ENCODE data around the gene SLC7A7.
A peak's percentile ranks its signal among the peaks of the same experiment; 100 is the strongest.
"Not testable (repeated sequence)": the region's sequence is repeated elsewhere in the genome, so short reads cannot be mapped to it uniquely, and the experiment has no call there.

Gene SLC7A7

GRCh38 chr14:22844221-22845102, 29.2 kb upstream of the SLC7A7 start:
- DNase-seq (ENCODE audit: low spot score) = no peak

- no peak for DNase-seq (ENCODE audit: low spot score)
Observed at GRCh38 chr14:22843123-22843925, 28.1 kb upstream of the SLC7A7 start.

DNA sequence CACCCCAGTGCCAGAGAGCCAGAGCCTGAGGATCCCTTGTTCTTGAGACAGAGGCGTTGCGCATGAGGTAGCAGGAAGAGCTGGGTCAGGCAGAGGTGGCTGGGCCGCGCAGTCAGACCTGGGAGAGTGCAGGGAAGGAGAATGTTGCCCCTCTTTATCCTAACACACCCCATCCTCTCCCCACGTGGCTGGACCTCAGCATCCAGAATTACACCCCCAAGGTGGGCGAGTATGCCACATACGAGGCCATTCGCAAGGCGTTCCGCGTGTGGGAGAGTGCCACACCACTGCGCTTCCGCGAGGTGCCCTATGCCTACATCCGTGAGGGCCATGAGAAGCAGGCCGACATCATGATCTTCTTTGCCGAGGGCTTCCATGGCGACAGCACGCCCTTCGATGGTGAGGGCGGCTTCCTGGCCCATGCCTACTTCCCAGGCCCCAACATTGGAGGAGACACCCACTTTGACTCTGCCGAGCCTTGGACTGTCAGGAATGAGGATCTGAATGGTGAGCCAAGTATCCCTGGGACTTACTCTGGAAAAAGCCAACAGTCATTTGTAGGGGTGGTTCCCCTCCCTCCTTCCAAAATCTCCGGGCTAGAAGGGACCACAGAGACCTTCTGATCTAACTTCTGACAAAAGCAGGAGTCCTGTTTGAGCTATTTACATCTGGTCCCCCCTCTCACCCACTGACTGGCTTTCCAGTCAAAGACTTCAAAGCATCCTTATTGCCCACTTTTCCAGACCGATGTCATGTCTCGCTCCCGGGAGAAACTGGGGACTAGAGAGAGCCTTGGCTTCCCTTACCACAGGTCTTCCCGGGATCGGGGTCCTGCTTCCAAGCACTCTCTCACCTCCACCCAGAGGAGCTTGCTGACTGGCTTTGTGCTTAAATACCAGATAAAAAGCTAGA, 27.2 kb upstream of the SLC7A7 start:
- no peak for DNase-seq (ENCODE audit: low spot score)

DNA sequence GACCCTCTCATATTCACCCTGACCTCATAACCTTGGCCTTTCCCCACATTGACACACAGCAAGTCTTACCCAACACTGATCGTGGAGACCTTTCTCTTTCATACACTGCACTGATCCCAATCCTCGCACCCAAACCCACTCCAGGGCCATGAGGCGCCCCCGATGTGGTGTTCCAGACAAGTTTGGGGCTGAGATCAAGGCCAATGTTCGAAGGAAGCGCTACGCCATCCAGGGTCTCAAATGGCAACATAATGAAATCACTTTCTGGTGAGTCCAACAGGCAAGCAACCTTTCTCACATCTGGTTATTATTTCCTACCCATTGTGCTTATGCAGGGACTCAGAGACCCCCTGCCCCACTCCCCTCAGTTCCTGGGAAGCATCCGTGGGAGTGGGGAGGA, 26.5 kb upstream of the SLC7A7 start:
- no peak for DNase-seq (ENCODE audit: low spot score)

GRCh38 chr14:22841311-22841710, 26.1 kb upstream of the SLC7A7 start:
- DNase-seq (ENCODE audit: low spot score) = no peak

GRCh38 chr14:22839159-22839779, 24.0 kb upstream of the SLC7A7 start:
- no peak for DNase-seq (ENCODE audit: low spot score)

GRCh38 chr14:22838631-22839041, 23.4 kb upstream of the SLC7A7 start:
- no peak for DNase-seq (ENCODE audit: low spot score)

DNA sequence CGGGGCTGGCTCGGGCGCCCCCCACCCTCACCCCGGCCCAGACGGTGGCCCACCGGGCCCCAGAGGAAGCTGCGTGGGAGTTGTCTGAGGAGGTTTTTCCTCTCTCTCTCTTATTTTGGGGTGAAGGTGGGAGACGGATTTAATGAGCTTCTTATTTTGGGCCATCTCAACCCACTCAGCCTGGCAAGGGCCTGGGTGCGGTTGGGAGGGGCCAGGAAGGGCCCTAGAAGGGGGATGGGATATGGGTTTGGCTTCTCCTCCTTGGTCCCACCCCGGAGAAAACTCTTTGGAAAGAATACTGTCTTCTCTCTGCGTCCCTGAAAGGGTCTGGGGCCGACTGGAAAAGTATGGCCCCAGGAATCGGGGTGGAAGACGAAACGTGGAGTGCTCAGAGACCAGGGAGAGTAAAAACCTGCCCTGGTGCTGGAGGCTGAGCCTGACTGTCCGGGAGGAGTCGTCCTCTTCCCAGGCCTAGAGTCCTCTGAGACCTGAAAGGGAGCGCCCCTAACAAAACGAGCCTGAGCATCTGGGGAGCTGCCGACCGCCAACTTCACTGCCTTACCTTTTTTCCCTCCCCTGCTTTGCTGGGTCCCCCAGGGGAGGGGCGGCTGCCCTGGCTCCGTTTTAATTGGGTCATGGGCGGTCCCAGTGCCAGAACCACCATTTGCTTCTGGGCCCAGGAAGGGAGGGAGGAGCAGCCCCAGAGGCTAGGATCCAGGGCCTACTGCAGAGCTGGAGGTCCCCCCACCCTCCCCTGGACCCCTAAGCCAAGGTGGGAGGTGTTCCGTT, 22.7 kb upstream of the SLC7A7 start:
- no peak for DNase-seq (ENCODE audit: low spot score)

GRCh38 chr14:22837114-22837749, 22.0 kb upstream of the SLC7A7 start:
- DNase-seq (ENCODE audit: low spot score) = no peak

DNA sequence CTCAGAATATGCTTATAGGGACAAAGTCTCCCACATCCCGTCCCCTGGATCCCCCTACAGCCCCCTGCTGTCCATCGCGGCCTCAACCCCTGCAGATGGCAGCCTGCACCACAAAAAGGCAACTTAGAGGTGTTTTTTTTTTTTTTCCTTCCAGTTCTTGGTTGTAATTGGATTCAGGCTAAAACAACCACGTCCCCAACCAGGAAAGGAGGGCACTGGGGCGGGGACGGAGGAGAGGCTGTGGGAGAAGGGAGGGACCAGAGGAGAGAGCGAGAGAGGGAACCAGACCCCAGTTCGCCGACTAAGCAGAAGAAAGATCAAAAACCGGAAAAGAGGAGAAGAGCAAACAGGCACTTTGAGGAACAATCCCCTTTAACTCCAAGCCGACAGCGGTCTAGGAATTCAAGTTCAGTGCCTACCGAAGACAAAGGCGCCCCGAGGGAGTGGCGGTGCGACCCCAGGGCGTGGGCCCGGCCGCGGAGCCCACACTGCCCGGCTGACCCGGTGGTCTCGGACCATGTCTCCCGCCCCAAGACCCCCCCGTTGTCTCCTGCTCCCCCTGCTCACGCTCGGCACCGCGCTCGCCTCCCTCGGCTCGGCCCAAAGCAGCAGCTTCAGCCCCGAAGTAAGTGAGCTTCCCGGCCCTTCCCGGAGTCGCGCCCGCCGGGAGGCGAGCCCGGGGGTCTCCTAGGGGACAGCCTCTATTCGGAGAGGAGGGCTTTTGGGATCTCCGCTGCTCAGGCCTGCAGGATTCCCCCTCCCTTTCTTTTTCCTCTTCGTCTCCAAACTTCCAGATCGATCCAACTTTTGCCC, 21.3 kb upstream of the SLC7A7 start, which contains the start of gene MMP14:
TSS of gene MMP14 (plus strand) at position 285 of the 813 bp plus-strand sequence. CDS start at position 518, 233 bp downstream.
- peak; percentile 44 for DNase-seq (ENCODE audit: low spot score)

DNA sequence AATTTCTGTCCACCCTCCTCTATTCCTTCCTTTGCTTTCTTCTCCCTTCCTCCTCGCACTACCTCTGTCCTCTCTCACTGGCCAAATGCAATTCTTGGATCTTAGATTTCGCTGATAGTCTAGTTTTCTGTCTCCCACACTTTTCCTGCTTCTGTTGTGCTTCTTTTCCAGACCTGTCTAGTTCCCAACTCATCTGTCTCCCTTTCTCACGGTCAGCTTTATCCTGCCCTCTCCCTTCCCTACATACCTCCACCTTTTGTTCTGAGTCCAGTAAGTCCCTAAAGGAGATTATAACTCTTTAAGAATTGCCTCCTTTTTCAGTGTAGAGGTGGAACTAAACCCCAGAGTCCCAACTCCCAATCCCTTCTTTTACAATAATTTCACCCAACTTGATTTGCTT, 20.3 kb upstream of the SLC7A7 start:
- DNase-seq (ENCODE audit: low spot score) = no peak

- DNase-seq (ENCODE audit: low spot score) = no peak
Observed at GRCh38 chr14:22830443-22831010, 15.3 kb upstream of the SLC7A7 start.

GRCh38 chr14:22829661-22830442, 14.6 kb upstream of the SLC7A7 start, which contains the start of gene MRPL52:
Gene MRPL52 (plus strand): TSS chr14:22829887. CDS start chr14:22829913, 26 bp downstream.
- DNase-seq (ENCODE audit: low spot score) = peak; percentile 92

DNA sequence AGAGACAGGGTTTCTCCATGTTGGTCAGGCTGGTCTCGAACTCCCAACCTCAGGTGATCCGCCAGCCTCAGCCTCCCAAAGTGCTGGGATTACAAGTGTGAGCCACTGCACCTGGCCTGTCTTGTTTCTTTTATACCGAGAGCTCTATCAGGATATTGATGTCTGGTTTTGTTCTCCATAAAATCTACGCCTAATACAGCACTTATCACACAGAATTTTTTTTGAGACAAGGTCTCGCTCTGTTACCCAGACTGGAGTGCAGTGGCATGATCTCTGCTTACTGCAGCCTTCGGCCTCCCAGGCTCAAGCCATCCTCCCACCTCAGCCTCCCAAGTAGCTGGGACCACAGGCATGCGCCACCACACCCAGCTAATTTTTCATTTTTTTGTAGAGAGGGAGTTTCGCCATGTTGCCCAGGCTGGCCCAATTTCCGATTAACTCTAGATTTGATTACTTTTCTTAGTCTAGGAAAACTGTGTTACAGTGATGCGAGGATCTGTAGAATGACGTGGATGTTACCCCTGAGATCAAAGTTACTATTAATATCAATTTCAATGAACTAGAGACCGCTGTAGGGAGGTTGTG, 13.9 kb upstream of the SLC7A7 start:
- DNase-seq (ENCODE audit: low spot score) = not testable (repeated sequence)

- DNase-seq (ENCODE audit: low spot score) = no peak
Observed at GRCh38 chr14:22824711-22825359, 9.6 kb upstream of the SLC7A7 start.

- no peak for DNase-seq (ENCODE audit: low spot score)
Observed at GRCh38 chr14:22822571-22823098, 7.4 kb upstream of the SLC7A7 start.
